IPS-15b (cell line): ENCODE measurements around the gene OR1F1.
"Not testable (repeated sequence)": the region's sequence is repeated elsewhere in the genome, so short reads cannot be mapped to it uniquely, and the experiment has no call there.

Experiments
- H3K27me3 ChIP-seq: one replicate; pipeline ENCODE4 v1.6.1; 2013; ENCODE audit warnings: low read length; ENCODE audit not compliant: control insufficient read depth, insufficient read depth
- H3K36me3 ChIP-seq: one replicate; pipeline ENCODE4 v1.6.1; 2013; ENCODE audit warnings: low read length; ENCODE audit not compliant: control insufficient read depth, insufficient read depth
- H3K4me1 ChIP-seq: one replicate; pipeline ENCODE4 v1.6.1; 2013; ENCODE audit warnings: mild to moderate bottlenecking, low read length; ENCODE audit not compliant: control insufficient read depth, insufficient read depth
- H3K4me3 ChIP-seq: one replicate; pipeline ENCODE4 v1.5.1; 2013; ENCODE audit warnings: low read depth, low read length
- H3K9ac ChIP-seq: one replicate; pipeline ENCODE4 v1.6.1; 2013; ENCODE audit warnings: low read depth, mild to moderate bottlenecking, low read length
- H3K9me3 ChIP-seq: one replicate; pipeline ENCODE4 v1.6.1; 2013; ENCODE audit warnings: mild to moderate bottlenecking, low read length; ENCODE audit not compliant: control insufficient read depth, insufficient read depth

OR1F1 gene

DNA sequence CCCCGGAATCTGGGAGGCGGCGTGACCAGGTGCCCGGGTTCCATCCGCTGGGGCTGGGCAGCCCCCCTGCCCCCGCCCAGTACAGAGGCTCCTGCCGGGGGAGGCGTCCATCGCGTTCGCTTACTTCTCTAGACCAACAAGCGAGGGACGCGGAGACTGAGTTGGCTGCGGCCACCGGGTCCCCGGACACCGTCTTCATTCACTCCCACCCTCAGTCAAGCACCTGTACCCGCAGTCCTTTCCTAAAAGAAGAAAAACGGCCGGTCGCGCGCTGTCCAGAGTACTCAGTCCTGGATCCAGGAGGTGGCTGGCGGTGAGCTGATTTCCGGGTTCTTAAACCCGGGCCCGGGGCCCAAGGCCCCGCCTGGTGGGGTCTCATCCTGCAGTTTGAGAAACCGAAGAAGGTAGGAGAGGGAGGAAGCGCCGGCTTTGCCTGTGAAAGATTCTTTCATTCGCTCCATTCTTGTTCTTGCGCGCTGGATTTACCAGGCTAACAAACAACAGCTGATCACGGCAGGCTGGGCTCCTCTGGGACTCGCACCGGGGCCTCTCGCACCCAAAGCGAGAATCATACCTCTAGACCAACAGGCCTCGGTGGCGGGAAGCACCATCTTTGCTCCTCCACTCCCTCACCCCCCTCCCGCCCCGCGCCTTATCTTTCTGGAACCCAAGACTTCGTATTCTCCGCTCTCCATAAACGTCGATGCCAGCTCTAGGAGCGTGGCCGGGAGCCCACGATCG, 17.4 kb upstream of the OR1F1 start:
- peak overlapping the region; percentile 79 for H3K4me3 ChIP-seq
- H3K9ac ChIP-seq = no peak overlapping the region
- peaks cover 37% of the 10 kb centered on the region for H3K27me3 ChIP-seq
- H3K36me3 ChIP-seq = no peaks in the 10 kb centered on the region
- no peaks in the 10 kb centered on the region for H3K9me3 ChIP-seq
- H3K4me1 ChIP-seq = peaks cover 3% of the 10 kb centered on the region

DNA sequence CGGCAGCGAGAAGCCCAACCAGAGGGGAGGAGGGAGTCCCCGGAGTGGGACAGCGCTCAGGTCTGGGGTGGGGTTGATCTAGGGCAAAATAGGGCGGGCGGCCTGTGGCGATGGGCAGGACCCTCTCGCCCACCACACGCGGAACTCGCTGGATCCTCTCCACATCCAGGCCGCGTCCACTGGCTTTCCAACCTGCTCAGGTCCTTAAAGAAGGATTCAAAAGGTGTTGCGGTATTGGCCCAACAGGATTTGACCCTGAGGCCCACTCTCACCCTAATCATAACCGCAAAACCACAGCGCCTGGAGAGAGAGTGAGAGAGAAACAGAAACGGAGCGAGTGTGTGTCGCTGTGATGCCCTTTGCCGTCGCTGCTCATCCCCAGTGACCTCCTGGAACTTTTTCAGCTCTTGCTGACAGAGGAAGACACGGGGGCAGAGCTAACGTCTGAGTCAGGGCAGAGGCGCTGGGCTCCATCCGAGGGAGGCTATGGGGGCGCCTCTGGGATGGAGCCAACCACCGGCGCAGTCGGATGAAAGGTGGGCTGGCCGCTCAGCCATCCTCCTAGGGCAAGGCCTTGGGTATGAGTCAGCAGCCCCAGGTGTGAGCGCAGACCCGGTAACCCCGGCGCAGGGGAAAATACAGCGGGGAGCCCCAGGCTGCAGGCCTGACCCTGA, 16.7 kb upstream of the OR1F1 start:
- Histone ChIP-seq H3K9me3 (no peaks in the 10 kb centered on the region), H3K36me3 (no peaks in the 10 kb centered on the region), H3K27me3 (peaks cover 43% of the 10 kb centered on the region), H3K4me3 (peak overlapping the region; percentile 79), H3K4me1 (peaks cover 7% of the 10 kb centered on the region), H3K9ac (peak overlapping the region; percentile 47)

DNA sequence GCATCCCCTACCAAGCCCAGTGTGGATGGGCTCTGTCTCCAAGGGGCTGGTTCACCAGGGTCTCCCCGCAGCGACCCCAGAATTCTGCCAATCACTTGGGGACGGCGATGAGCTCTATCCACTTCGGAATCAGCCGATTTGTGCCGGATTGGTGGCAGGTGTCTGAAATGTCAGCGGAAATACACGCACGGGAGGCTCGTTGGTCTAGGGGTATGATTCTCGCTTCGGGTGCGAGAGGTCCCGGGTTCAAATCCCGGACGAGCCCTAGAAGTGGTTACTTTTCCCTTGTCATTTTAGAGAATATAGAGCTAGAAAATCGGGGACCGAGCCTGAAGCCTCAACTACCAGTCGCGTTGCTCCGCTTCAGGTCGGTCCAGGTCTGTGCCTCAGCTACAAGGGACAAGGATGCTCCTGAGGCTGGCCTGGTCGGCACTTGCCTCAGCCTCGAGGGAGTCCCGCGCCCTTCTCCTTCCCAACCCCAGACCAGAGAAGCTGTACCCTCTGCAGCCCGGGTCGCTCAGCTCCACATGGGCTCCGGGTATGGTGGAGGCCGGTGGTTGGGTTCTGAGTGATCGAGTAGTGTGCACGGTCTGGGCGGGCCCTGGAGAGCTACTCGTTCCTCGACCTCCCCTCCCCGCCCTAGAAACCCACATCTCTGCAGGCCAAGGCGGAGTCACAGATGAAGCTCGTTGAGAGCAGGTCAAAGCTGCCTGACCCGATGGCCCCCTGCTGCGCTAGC, 16.0 kb upstream of the OR1F1 start:
- H3K27me3 ChIP-seq = peaks cover 37% of the 10 kb centered on the region
- peak overlapping the region; percentile 79 for H3K4me3 ChIP-seq
- peak overlapping the region; percentile 47 for H3K9ac ChIP-seq
- no peaks in the 10 kb centered on the region for H3K9me3 ChIP-seq
- peaks cover 7% of the 10 kb centered on the region for H3K4me1 ChIP-seq
- no peaks in the 10 kb centered on the region for H3K36me3 ChIP-seq

DNA sequence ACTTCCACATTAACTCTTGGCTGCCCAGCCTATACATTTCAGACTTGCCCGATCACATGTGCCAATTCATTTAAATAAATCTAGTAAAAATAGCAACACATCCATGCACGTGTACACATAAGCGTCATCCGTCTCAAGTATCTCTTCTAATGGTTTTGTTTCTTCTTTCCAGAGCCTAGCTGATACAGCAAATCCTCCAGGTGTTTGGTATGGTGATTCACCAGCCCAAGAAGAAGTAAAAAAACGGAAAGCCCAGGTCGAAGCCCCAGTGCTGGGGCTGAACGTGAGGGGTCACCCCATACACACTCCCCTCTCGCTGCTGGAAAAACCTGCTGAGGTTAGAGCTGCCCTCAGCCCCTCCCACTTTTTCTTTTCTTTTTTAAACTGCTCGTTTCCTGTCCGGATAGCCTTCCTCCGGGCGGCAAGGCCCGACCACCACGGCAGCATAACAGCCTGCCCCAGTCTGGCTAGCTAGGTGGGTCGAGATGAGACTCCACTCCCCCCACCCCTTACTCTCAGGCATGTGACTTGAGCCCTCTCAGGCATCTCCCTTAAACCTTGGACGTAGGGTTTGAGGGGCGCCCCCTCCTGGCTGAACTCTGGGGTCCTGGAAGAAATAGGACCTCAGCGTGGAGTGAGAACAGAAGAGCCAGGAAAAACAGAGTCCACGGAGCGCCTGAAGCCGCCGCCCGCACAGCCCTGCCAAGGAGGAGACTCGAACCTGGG, 13.9 kb upstream of the OR1F1 start:
- peak overlapping the region; percentile 44 for H3K4me3 ChIP-seq
- no peaks in the 10 kb centered on the region for H3K36me3 ChIP-seq
- no peaks in the 10 kb centered on the region for H3K9me3 ChIP-seq
- peak overlapping the region; percentile 4 for H3K9ac ChIP-seq
- H3K4me1 ChIP-seq = peaks cover 7% of the 10 kb centered on the region
- H3K27me3 ChIP-seq = peaks cover 32% of the 10 kb centered on the region

DNA sequence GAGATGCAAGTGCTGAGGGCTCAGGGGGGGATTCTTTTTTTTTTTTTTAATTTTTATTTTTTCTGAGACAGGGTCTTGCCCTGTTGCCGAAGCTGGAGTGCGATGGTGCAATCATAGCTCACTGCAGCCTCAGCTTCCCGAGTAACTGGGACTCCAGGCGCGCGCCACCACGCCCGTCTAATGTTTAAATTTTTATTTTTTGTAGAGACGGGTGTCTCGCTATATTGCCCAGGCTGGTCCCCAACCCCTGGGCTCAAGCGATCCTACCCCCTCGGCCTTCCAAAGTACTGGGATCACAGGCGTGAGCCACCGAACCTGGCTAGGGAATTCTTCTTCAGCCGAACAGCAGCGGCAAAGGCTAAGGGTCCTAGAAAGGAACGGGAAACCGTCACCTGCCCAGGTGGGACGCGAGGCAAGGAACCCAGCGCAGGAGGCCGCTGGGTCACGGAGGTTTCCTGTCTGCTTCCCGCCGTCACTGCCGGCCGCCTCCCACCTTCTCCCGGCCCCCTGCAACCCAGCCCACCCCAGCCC, 13.3 kb upstream of the OR1F1 start:
- Histone ChIP-seq H3K9me3 (no peaks in the 10 kb centered on the region), H3K27me3 (peaks cover 32% of the 10 kb centered on the region), H3K4me3 (peak overlapping the region; percentile 44), H3K4me1 (peaks cover 7% of the 10 kb centered on the region), H3K9ac (no peak overlapping the region), H3K36me3 (no peaks in the 10 kb centered on the region)

DNA sequence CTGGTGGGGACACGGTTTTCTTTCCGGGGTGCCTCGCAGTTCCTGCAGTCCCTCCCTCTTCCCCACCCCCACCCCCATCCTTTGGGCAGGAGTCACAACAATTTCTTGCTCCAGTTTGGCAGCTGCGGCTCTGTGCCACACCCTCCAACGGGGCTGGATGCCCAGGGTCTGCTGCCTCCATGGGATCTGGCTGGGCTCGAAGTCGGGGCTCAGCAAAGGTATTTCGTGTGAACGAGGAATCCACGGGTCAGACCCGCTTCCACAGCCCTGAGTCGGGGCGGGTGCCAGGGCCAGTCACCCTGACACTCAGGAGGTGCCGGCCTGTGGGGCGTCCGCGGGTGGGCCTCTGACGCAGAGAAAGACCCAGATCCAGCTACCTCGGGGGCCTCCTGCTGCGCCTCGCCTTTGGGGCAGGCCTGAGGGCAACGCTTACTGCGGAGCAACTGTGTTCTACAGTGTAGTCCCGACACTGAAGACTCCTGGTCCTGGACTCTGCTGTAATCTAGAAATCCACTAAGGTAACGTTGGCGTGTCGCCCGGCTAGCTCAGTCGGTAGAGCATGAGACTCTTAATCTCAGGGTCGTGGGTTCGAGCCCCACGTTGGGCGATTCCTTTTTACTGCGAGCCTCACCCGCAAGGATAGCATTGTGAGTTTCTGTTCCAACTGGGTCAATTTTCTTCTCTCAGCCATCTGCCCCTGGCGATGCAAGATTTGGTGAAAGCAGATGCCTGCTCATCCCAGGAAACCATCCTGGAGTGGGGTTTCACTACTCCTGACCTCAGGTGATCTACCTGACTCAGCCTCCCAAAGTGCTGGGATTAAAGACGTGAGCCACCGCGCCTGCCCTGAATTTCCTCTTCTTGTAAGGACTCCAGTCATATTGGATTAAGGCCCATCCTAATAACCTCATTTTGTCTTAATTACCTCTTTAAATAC, 12.6 kb upstream of the OR1F1 start:
- Histone ChIP-seq H3K4me3 (peak overlapping the region; percentile 44), H3K36me3 (no peaks in the 10 kb centered on the region), H3K9ac (no peak overlapping the region), H3K4me1 (peaks cover 7% of the 10 kb centered on the region), H3K27me3 (peaks cover 36% of the 10 kb centered on the region), H3K9me3 (no peaks in the 10 kb centered on the region)

DNA sequence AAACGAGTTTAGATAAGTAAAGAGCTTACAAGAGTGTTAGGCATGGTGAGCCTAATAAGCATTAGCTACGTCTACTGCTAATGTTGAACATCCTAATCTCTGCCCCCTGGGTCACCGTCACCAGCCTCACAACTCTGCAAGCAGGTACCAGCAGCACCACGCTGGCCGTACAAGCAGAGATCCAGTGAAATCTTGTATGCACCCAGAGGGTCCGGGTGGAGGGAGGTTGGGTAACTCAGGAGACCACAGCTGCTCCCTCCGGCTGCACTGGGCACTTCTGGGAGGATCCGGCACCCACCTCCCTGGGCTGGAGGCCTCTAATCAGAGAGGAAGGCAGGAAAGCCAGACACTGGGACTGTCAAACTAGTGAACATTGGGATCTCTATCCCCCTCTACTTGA, 8.4 kb upstream of the OR1F1 start:
- H3K4me1 ChIP-seq = peaks cover 4% of the 10 kb centered on the region
- no peak overlapping the region for H3K9ac ChIP-seq
- H3K9me3 ChIP-seq = no peaks in the 10 kb centered on the region
- H3K4me3 ChIP-seq = no peak overlapping the region
- H3K36me3 ChIP-seq = no peaks in the 10 kb centered on the region
- H3K27me3 ChIP-seq = peaks cover 56% of the 10 kb centered on the region

DNA sequence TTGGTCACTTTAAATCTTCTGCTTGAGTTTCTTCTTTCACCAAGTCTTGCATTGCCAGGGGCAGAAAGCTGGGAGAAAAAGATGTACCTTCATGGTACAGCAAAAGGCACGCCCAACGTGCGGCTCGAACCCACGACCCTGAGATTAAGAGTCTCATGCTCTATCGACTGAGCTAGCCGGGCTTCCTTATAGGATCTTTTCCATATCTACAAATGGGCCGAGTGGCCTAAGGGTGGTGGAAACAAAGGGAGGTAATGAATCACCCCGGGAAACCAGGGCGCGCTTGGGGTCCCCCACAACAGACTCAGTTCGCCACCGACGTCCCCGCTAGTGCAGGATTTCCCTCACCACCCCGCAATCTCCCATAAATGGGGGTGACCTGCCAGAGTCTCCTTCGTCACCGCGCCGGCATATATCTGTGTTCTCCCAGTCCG, 7.5 kb upstream of the OR1F1 start:
- Histone ChIP-seq H3K9me3 (no peaks in the 10 kb centered on the region), H3K9ac (no peak overlapping the region), H3K27me3 (peaks cover 56% of the 10 kb centered on the region), H3K4me1 (peaks cover 4% of the 10 kb centered on the region), H3K36me3 (no peaks in the 10 kb centered on the region), H3K4me3 (peak overlapping the region; percentile 68)

DNA sequence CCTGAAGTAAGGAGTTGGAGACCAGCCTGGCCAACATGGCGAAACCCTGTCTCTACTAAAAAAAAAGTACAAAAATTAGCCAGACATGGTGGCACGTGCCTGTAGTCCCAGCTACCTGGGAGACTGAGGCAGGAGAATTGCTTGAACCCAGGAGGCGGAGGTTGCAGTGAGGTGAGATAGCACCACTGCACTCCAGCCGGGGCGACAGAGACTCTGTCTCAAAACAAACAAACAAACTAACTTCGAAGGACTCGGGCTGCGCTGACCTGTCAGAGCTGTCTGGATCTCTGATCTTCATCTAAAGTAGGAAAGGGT, 5.8 kb upstream of the OR1F1 start:
- not testable (repeated sequence) for H3K9ac ChIP-seq, H3K36me3 ChIP-seq, H3K9me3 ChIP-seq, H3K4me1 ChIP-seq
- Histone ChIP-seq H3K4me3 (peak overlapping the region; percentile 91), H3K27me3 (peaks cover 56% of the 10 kb centered on the region)

DNA sequence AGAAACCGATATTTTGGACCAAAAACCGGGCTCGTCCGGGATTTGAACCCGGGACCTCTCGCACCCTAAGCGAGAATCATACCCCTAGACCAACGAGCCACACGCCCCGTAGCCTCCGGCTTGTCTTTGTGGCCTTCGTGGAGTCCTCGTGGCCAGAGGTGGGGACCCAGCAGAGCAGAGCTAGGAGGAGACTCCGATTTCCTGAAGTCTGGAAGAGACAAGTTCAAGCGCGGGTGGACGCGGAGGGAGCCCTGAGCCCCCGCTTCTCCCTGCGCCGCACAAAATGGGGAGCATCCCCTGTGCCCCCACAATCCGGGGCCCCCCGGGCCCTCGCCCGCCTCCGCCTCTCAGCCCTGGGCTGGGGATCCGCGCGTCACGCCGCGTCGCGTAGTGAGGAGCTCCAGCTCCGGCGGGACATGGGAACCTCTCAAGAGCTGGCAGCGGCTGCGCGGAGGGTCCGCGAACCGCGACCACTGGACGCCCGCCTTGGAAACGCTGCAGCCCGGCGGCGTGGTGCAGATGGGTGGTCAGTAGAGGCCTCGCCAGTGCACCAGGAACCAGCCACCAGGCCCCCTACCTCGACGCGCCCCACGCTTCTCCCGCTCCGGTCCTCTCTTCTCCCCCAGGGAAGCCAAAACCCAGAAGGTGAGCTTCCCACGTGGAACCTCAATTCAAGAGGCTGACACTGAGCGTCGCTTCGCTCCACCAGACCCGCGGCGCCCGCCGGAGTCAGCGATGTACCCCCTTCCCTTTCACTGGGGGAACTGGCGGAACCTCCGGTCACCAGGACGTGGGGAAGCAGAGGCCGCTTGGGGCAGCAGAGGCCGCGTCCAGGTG, 5.2 kb upstream of the OR1F1 start:
- Histone ChIP-seq H3K9me3 (no peaks in the 10 kb centered on the region), H3K4me1 (peaks cover 2% of the 10 kb centered on the region), H3K27me3 (peaks cover 59% of the 10 kb centered on the region), H3K9ac (peak overlapping the region; percentile 24), H3K4me3 (peak overlapping the region; percentile 91), H3K36me3 (no peaks in the 10 kb centered on the region)
